Measurements from ENCODE around the gene LRP1-AS.

LRP1-AS gene

GRCh38 chr12:57169046-57169795, 21.8 kb upstream of the LRP1-AS start:
- H3K4me3 ChIP-seq (ENCODE audit: low read depth, low read length), result no peak overlapping the region
- DNase-seq (ENCODE audit: low read depth), result no peak
- TF ChIP-seq POLR2A (IDR thresholded peaks at IDR 0.05; ENCODE audit: extremely low read depth, insufficient read length) (no peak), MAX (IDR thresholded peaks at IDR 0.05; ENCODE audit: low read depth, low read length) (no peak), CTCF (IDR thresholded peaks at IDR 0.05; ENCODE audit: low read depth, low read length) (no peak), MYC (IDR thresholded peaks at IDR 0.05; ENCODE audit: low read depth, low read length) (no peak)

- TF ChIP-seq MAX (IDR thresholded peaks at IDR 0.05; ENCODE audit: low read depth, low read length) (no peak), MYC (IDR thresholded peaks at IDR 0.05; ENCODE audit: low read depth, low read length) (no peak), CTCF (IDR thresholded peaks at IDR 0.05; ENCODE audit: low read depth, low read length) (no peak), POLR2A (IDR thresholded peaks at IDR 0.05; ENCODE audit: extremely low read depth, insufficient read length) (no peak)
- no peak overlapping the region for H3K4me3 ChIP-seq (ENCODE audit: low read depth, low read length)
- no peak for DNase-seq (ENCODE audit: low read depth)
Observed at GRCh38 chr12:57168058-57168457, 20.6 kb upstream of the LRP1-AS start.

GRCh38 chr12:57166971-57167371, 19.6 kb upstream of the LRP1-AS start:
- no peak for DNase-seq (ENCODE audit: low read depth)
- no peak overlapping the region for H3K4me3 ChIP-seq (ENCODE audit: low read depth, low read length)
- TF ChIP-seq CTCF (IDR thresholded peaks at IDR 0.05; ENCODE audit: low read depth, low read length) (no peak), POLR2A (IDR thresholded peaks at IDR 0.05; ENCODE audit: extremely low read depth, insufficient read length) (no peak), MAX (IDR thresholded peaks at IDR 0.05; ENCODE audit: low read depth, low read length) (no peak), MYC (IDR thresholded peaks at IDR 0.05; ENCODE audit: low read depth, low read length) (no peak)

GRCh38 chr12:57165741-57166140, 18.3 kb upstream of the LRP1-AS start:
- no peak overlapping the region for H3K4me3 ChIP-seq (ENCODE audit: low read depth, low read length)

GRCh38 chr12:57164966-57165625, 17.7 kb upstream of the LRP1-AS start:
- H3K4me3 ChIP-seq (ENCODE audit: low read depth, low read length), result no peak overlapping the region
- no peak for DNase-seq (ENCODE audit: low read depth)
- TF ChIP-seq POLR2A (IDR thresholded peaks at IDR 0.05; ENCODE audit: extremely low read depth, insufficient read length) (no peak), CTCF (IDR thresholded peaks at IDR 0.05; ENCODE audit: low read depth, low read length) (no peak), MAX (IDR thresholded peaks at IDR 0.05; ENCODE audit: low read depth, low read length) (no peak), MYC (IDR thresholded peaks at IDR 0.05; ENCODE audit: low read depth, low read length) (no peak)

More at GRCh38 chr12:57165741-57166140, 18.3 kb upstream of the LRP1-AS start:
- TF ChIP-seq MYC (IDR thresholded peaks at IDR 0.05; ENCODE audit: low read depth, low read length), result no peak
- no peak for TF ChIP-seq MAX (IDR thresholded peaks at IDR 0.05; ENCODE audit: low read depth, low read length)
- TF ChIP-seq POLR2A (IDR thresholded peaks at IDR 0.05; ENCODE audit: extremely low read depth, insufficient read length), result no peak
- TF ChIP-seq CTCF (IDR thresholded peaks at IDR 0.05; ENCODE audit: low read depth, low read length), result no peak
- DNase-seq (ENCODE audit: low read depth), result no peak
